NCI-H1436 treated with DMSO at 0.1 percent for 48 hours (cell line): ENCODE measurements around the gene FDCSP.
"Not testable (repeated sequence)": the region's sequence is repeated elsewhere in the genome, so short reads cannot be mapped to it uniquely, and the experiment has no call there.

Source experiments
- DNase-seq: peaks from one replicate; lab custom pipeline; 2025; lab: John Stamatoyannopoulos, UW

FDCSP gene

GRCh38 chr4:70225824-70226223 lies at the start of gene FDCSP:
Gene FDCSP (plus strand): TSS chr4:70226124. CDS start chr4:70231195, 5,071 bp downstream.
- DNase-seq, result no peak

GRCh38 chr4:70177090-70177489 lies 48.8 kb upstream of the FDCSP start:
- DNase-seq, result no peak

- DNase-seq, result no peak
Observed at GRCh38 chr4:70178075-70178660, 47.8 kb upstream of the FDCSP start.

- no peak for DNase-seq
Observed at GRCh38 chr4:70179811-70180210, 46.1 kb upstream of the FDCSP start.

- DNase-seq, result no peak
Observed at GRCh38 chr4:70181864-70182263, 44.1 kb upstream of the FDCSP start.

GRCh38 chr4:70182517-70183167 lies 43.3 kb upstream of the FDCSP start:
- DNase-seq, result no peak

- no peak for DNase-seq
Observed at GRCh38 chr4:70183168-70183939, 42.6 kb upstream of the FDCSP start.

- DNase-seq, result no peak
Observed at GRCh38 chr4:70183940-70184246, 42.0 kb upstream of the FDCSP start.

- no peak for DNase-seq
Observed at GRCh38 chr4:70187216-70187615, 38.7 kb upstream of the FDCSP start.

GRCh38 chr4:70190579-70190978 lies 35.3 kb upstream of the FDCSP start:
- DNase-seq, result no peak

- no peak for DNase-seq
Observed at GRCh38 chr4:70191647-70192046, 34.3 kb upstream of the FDCSP start.

GRCh38 chr4:70192895-70193294 lies 33.0 kb upstream of the FDCSP start:
- no peak for DNase-seq

- no peak for DNase-seq
Observed at GRCh38 chr4:70195425-70195824, 30.5 kb upstream of the FDCSP start, which contains the start of gene ODAM. Gene ODAM (plus strand): TSS chr4:70195725. CDS start chr4:70196544, 819 bp downstream.

GRCh38 chr4:70196857-70197256 lies 29.1 kb upstream of the FDCSP start:
- no peak for DNase-seq

GRCh38 chr4:70197842-70198241 lies 28.1 kb upstream of the FDCSP start:
- no peak for DNase-seq

- no peak for DNase-seq
Observed at GRCh38 chr4:70203601-70204000, 22.3 kb upstream of the FDCSP start.

GRCh38 chr4:70212752-70213151 lies 13.2 kb upstream of the FDCSP start:
- not testable (repeated sequence) for DNase-seq

GRCh38 chr4:70216109-70216508 lies 9.8 kb upstream of the FDCSP start:
- not testable (repeated sequence) for DNase-seq

GRCh38 chr4:70216550-70216949 lies 9.4 kb upstream of the FDCSP start:
- not testable (repeated sequence) for DNase-seq

GRCh38 chr4:70221389-70221788 lies 4.5 kb upstream of the FDCSP start:
- DNase-seq, result not testable (repeated sequence)

GRCh38 chr4:70221818-70222217 lies 4.1 kb upstream of the FDCSP start:
- not testable (repeated sequence) for DNase-seq

GRCh38 chr4:70236125-70236524 lies 10.2 kb downstream of the FDCSP start:
- no peak for DNase-seq
